ENCODE data around the gene TMEM59.
"Not testable (repeated sequence)": the region's sequence is repeated elsewhere in the genome, so short reads cannot be mapped to it uniquely, and the experiment has no call there.

Gene TMEM59

DNA sequence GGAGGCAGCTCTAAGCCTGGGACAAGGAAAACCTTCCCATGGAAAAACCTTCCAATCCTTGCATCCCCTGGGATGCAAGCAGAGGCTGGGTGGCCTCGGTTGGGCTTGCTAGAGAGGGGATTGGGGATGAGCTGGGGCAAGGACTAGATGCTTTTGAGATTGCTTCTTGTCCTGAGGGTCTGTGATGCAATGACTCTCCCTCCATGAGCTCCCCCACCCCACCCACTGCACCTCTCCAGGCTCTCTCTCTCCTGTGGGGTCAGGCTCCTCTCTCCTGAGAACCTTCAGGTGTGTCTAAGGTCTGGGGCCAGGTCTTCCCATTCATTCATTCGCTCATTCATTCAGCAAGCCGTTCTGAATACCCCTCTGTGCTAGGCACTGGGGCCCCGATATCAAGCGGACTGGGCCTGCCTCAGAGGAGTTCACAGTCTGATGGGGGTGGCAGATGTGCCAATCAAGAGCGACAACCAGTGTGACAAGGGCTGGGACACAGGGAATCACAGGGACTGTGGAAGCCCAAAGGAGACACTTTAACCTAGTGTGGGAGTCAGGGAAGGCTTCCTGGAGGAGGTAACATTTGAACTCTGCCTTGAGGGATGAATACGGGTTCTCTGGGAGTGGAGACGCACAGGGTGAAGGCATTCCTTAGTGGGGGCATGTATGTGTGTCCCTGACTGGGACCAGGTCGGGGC is 41.5 kb downstream of the TMEM59 start:
- DNase-seq: no peak

DNA sequence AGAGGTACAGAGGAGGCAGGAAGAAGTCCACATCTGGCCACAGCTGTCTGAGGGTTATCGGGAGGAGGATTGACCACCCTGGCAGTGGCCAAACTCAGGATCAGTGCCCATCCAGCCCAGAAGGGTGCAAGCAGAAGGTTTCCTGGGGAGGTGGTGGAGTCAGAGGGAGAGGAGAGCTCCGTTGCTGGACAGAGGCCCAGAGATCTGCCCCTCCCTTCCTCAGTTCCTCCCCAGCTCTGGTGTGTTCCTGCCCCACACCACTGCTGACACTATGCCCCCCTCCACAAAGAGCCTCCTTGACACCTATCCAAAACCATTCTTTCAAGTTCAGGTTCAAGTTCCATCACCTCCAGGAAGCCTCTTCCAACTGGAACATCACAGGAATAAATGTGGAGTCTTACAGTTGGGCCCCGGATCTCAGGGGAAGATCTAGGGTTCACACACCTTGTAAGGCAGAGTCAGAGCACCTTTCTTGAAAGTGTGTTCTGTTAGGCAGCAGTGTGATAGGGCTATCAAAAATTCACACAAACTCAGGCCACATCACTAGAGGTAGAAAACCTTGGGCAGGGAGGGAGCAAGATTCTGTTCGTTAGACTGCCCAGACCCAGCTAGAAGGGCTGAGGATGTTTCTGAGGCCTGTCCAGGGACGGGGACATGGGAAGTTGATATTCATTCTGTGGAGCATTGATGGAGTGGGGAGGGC is 42.4 kb downstream of the TMEM59 start:
- no peak for DNase-seq

DNA sequence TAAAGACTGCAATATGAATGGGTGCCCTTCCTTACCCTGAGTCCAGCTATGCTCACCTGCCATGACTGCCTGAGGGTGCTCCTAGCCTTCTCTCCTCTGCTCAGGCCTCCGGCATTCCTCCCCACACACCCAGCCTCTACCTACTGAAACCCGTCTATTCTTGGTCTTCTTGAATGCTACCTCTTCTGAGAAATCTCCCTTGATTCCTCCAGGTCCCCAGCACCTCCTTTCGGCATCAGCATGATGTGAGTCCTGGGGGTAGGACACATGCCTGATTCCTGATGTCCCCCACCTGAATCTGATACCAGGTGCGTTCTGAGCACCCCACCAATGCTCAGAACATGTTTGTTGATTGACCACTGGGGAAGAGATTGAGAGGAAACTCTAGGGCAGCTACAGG is 43.6 kb downstream of the TMEM59 start:
- no peak for DNase-seq

DNA sequence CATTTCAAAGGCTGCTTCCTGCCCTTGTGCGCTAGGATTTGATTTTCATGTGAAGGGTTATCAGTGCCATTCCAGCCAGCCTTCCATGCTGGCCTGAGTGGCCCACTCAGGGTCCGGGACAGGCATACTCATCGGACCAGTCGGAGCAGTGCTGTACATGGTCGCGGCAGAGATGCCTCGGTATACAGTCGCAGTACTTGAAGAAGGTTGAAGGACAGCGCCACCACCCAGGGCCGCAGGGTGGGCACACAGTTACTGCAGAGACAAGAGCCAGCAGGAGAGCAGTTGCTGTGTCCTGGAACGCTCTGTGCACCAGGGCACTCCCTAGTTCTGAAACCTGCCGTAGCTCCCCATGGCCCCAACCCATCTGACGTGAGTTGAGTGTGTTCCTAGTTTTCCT is 44.1 kb downstream of the TMEM59 start:
- DNase-seq: no peak

DNA sequence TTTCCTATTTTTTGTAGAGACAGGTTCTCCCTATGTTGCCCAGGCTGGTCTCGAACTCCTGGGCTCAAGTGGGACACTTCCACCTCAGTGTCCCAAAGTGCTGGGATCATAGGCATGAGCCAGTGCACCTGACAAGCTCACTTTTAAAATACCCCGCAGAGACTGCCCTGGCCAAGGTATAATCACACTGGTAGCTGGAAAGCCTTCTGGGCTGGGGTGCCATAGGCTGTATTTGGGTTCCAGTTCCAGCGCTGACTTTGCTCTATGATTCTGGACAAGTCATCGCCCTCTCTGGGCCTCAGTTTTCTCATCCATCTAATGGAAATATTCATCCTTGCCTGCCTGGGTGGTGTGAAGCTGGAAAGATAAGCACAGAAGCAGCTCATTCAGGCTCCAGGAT is 45.4 kb downstream of the TMEM59 start:
- DNase-seq: no peak

DNA sequence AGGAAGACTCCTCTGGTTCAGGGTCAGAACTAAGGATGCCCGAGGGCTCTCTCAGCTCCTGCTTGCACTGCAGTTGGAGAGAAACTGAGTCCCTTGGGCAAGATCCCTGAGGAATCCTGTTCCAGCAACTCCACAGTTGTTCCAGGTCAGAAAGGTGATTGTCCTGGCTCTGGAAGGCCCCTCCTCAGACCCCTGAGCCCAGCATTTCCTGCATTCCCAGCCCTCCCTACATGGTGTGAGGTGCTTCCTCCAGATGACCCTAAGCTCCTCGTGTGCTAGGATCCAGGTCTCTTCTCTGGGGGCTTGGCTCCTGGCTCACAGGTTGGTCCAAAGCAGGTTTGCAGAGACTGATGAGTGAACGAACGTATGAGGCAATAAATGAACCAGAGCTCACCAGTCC is 46.5 kb downstream of the TMEM59 start:
- no peak for DNase-seq

DNA sequence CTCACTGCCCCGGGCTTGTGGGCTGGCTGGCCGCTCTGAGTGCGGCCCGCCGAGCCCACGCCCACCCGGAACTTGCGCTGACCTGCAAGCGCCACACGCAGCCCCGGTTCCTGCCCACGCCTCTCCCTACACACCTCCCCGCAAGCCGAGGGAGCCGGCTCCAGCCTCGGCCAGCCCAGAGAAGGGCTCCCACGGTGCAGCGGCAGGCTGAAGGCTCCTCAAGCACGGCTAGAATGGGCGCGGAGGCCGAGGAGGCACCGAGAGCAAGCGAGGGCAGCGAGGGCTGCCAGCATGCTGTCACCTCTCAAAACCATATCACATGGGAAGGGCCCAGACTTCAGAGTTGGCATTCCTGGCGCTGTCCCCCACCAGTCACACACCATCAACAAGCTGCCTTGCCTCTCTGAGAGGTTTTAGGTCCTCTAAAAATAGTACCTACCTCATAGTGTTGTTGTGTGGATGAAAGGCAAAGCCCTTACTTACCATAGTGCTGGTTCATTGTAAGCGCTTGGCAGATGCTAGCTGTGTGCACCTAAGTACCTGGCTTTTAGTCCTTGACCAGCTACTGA is 48.4 kb downstream of the TMEM59 start:
- DNase-seq: no peak

DNA sequence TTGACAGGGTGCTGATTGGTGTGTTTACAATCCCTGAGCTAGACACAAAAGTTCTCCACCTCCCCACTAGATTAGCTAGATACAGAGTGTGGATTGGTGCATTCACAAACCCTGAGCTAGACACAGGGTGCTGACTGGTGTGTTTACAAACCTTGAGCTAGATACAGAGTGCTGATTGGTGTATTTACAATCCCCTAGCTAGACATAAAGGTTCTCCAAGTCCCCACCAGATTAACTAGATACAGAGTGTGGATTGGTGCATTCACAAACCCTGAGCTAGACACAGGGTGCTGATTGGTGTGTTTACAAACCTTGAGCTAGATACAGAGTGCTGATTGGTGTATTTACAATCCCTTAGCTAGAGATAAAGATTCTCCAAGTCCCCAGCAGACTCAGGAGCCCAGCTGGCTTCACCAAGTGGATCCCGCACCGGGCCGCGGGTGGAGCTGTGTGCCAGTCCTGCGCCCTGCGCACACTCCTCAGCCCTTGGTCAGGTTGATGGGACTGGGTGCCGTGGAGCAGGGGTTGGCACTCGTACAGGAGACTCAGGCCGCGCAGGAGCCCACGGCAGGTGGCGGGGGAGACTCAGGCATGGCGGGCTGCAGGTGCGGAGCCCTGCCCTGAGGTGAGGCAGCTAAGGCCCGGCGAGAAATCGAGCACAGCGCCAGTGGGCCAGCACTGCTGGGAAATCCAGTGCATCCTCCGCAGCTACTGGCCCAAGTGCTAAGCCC is 49.1 kb downstream of the TMEM59 start:
- DNase-seq: not testable (repeated sequence)

DNA sequence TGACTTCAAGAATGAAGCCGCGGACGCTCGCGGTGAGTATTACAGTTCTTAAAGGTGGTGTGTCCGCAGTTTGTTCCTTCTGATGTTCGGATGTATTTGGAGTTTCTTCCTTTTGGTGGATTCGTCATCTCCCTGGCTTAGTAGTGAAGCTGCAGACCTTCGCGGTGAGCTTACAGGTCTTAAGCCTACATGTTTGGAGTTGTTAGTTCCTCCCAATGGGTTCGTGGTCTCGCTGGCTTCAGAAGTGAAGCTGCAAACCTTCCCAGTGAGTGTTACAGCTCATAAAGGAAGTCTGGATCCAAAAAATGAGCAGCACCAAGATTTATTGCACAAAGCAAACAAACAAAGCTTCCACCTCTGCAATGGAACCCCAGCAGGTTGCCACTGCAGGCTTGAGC is 49.8 kb downstream of the TMEM59 start:
- no peak for DNase-seq

DNA sequence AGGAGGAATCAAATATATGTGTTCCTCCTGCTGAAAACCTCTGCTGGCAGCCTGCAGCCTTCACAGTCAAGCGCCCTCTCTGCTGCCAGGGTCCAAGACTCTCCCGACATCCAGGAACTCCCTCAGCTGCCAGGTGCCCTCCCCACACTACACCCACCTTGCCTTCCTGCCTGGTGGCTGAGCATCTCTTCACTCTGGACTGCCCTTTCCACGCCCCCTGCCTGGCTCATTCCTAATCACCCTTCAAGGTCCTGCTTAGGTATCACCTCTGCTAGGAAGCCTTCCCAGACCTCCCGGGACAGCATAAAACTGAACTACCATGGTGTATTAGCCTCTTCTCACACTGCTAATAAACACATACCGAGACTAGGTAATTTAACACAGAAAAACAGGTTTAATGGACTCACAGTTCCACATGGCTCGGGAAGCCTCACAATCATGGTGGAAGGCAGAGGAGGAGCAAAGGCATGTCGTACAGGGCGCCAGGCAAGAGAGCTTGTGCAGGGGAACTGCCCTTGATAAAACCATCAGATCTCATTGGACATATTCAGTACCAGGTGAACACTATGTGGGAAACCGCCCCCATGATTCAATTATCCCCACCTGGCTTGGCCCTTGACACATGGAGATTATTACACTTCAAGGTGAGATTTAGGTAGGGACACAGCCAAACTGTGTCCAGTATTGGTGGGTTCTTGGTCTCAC is 50.3 kb downstream of the TMEM59 start:
- no peak for DNase-seq

DNA sequence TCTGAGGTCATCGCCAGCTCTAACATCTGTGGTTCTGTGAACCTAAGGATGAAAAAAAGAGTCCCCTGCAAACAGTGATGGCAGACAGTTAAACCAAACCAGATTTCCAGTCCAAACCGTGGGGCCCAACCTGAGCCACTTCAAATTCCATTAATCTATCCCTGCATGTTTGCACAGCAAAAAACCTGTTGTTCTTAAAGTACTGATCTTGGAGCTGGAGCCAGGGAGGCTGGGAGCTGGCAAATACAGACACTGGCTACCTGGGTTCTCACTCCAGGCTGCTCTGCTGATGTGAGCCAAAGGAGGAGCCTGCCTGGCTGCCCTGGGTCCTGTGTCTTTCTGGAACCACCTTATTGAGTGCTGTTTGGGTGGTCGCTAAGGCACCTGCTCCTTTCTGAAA is 51.4 kb downstream of the TMEM59 start:
- DNase-seq: no peak

DNA sequence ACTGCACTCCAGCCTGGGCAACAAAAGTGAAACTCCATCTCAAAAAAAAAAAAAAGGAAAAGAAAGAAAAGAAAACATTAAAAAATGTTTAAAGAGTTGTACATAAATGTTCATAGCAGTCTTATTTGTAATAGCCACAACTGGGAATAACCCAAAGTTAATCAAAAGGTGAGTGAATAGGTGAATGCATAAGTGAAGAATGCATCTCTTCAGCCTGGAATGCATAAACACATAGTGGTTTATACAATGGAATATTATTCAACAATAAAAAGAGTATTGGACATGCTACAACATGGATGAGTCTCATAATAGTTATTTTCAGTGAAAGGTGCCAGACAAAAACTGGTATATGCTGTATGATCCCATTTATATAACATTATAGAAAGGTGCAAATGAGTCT is 53.1 kb downstream of the TMEM59 start:
- no peak for DNase-seq

DNA sequence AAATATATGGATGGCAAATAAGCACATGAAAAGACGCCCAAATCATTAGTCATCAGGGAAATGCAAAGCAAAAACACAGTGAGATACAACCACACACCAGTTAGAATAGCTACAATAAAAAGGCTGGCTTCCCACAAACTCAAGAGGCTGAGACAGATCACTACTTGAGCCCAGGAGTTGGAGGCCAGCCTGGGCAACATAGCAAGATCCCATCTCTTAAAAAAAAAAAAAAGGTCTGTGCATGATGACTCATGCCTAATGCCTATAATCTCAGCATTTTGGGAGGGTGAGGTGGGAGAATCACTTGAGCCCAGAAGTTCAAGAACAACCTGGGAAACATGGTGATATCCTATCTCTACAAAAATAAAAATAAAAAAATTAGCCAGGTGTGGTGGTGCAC is 54.8 kb downstream of the TMEM59 start:
- DNase-seq: no peak

DNA sequence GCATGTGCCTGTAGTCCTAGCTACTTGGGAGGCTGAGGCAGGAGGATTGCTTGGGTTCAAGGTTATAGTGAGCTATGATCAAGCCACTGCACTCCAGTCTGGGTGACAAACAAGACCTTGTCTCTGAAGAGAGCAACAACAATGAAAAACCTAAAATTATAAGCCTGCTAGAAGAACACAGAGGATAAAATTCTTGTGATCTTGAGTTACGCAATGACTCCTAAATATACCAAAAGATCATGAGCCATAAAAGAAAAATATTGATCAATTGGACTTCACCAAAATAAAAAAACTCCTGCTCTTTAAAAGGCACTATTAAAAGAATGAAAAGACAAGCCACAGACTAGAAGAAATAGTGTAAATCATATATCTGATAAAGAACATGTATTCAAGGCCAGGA is 57.3 kb downstream of the TMEM59 start:
- no peak for DNase-seq

DNA sequence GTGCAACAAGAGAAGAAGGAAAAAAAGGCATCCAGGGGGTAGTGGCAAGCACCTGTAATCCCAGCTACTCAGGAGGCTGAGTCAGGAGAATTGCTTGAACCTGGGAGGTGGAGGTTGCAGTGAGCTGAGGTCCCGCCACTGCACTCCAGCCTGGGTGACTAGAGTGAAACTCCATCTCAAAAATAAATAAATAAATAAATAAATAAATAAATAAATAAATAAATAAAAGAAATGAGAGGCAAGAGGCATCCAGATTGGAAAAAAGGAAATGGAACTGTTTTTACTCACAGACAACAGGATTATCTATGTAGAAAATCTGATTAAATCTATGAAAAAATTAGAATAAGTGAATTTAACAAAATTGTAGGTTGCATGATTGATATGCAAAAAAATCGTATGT is 58.5 kb downstream of the TMEM59 start:
- DNase-seq: not testable (repeated sequence)

DNA sequence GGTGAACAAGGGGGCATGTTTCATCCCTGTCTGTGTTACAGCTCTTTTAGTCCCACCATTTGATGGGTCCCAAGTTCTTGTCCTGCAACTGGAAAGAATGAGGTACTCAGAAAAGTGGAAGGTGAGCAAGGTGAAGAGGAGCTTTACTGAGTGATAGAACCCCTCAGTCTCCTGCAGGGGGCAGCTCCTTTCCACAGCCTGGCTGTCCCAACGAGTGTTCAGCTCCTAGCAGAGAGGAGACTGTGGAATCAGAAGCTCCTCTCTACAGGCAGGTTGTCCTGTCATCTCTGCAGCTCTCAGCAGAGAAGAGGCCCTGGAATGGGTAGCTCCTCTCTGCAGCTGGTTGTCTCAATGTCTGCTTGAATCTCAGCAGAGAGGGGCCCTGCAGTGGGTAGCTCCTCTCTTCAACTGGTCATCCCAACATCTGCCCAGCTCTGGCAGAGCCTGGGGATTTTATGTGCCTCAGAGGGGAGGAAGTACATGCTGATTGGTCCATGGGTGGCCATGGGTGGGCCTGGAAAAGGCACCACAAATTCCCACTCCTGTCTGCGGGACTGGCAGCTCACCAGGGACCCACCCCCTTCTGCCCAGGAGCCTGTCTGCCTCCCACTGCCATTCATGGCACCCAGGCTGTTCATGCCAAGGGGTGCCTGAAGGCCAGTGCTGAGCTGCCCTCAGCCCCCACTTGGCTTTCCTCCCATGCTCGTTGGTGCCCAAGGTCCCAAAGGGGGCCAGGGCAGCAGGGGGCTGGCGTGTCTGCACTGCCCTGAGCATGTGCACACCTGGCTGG is 60.7 kb downstream of the TMEM59 start:
- no peak for DNase-seq

DNA sequence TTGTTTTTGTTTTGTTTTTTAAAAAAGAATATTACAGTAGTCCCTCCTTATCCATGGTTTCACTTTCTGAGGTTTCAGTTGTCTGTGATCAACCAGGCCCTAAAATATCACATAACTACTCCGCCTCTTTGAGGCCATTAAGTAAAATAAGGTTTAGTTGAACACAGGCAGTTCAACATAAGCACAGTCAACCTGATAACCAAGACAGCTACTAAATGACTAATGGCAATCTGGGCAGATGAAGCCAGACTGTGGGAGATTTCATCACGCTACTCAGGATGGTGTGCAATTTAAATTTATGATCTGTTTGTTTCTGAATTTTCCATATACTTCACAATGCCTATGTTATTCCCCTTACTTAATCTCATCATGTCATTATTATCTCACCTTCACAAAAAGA is 65.1 kb downstream of the TMEM59 start:
- no peak for DNase-seq

DNA sequence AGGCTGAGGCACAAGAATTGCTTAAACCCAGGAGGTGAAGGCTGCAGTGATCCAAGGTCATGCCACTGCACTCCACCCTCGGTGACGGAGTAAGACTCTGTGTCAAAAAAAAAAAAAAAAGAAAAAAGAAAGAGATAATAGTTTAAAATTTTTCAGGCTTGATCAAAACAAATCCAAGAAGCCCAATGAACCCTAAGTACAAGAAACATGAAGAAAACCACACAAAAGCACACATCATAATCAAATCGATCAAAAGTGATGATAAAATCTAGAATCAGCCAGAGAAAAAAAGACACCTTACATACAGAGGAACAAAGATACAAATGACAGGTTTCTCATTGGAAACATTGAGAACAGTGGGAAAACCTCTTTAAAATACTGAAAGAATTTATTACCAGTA is 66.5 kb downstream of the TMEM59 start:
- DNase-seq: no peak

DNA sequence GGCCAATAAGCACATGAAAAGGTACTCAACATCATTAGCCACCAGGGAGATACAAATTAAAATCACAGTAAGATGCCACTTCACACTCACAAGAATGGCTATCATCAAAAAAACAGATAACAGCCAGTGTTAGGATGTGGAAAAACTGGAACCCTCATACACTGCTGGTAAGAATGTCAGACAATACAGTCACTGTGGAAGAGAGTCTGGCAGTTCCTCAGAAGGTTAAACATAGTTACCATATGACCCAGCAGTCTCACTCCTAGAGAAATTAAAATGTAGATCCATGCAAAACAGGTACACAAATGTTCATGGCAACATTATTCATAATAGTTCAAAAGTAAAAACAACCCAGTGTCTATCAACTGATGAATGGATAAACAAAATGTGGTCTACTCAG is 68.3 kb downstream of the TMEM59 start:
- no peak for DNase-seq

DNA sequence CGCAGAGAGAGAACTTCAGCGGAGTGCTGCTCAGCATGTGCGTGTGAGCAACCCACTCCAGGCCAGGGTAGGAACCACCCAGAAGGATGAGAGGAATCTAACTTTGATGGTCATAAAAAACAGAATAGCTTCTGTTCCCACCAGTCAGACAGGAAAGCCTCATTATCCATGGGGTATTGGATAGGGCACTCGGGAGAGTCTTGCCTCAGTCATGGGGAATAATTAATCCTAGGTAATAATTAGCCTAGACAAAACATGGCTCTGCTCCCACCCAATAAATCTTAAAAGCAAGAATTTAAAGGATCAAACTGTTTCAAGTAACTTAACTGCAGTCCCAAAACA is 70.3 kb downstream of the TMEM59 start:
- DNase-seq: no peak

DNA sequence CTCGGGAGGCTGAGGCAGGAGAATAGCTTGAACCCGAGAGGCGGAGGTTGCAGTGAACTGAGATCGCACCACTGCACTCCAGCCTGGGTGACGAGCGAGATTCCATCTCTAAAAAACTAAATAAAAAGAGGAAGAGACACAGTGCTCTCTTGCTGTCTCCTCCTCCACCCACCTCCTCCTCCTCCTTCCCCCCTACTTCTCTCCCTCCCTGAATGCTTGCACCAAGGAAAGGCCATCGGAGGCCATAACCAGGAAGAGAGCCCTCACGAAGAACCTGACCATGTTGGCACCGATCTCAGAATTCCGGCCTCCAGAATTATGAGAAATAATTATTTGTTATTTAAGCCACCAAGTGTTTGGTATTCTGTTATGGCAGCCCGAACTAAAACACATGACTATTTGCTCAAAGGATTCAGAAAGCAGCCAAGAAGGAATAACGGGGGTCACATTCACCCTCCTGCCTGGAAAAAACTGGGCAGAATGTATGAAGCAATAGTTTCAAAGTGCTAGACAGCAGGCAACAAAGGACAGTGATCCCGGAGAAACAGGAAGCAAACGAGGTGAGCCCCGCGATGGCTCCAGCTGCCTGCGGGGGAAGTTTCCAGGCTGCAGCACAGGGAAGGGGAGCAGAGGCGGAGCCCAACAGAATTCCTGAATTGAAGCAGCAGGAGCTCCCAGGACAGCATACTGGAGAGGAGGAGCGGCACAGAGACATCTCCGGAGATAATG is 70.8 kb downstream of the TMEM59 start:
- no peak for DNase-seq

DNA sequence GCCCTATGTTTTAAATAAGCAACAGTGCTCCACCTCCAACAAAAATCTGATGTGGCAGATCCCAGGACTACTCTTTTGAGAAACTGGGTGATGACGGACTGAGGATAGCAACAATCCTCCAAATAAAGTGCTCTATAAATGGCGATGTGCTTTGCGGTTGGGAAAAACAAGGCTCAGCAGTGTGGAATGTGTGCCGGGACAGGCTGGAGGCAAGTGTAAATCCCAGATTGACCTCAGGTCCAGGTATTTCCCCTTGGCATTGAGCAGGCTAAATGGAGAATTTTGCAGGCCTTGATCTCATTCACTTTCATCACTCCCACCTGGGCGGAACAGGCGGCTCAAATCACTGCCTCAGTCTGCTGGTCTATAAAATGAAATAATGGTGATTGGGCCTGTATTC is 71.8 kb downstream of the TMEM59 start:
- DNase-seq: no peak
